GM12801 (cell line): Measurements from ENCODE around the gene DLGAP5.

Source experiments
- TF ChIP-seq, protein P1 (sequence below): IDR thresholded peaks from one replicate; pipeline ENCODE4 v1.5.1; 2011; ENCODE audit warnings: control low read depth; ENCODE audit not compliant: insufficient read length; ENCODE audit errors: extremely low read depth

Gene DLGAP5

DNA sequence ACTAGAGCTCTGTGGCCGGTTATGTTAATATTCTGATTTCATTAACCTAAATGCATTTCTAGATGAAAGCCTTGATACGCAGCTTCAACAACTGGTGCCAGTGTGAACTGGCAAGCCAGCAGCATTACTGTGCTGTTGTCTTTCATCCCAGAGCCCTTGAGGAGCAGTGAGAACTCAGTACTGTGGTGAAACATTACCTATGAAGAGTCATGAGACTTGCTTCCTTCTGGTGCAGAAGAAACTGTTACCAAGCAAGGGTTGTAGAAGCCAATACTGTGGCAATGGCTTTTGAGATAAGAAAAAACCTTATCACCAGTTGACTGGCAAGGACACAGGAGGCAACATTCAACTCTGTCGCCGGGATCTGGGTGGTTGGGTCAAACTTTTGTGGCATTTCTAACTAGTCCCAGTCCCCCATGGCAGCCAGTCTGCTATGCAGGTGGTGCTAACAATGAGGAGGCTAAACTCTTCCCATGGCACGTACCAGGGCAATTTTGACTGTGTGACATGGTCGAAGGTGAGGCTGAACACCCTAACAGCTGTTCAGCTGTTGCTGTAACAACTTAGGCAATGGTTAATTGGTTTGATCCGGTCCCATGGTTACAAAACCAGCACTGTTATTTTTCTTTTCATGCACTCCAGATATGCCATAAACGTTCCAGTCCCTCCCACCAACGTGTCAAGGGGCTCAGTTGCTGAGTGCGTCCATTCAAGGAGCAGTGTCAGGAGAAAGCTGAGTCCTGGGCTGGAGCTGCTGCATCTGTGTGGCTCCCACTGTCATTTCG, 74.9 kb downstream of the DLGAP5 start:
- TF ChIP-seq, protein P1, sequence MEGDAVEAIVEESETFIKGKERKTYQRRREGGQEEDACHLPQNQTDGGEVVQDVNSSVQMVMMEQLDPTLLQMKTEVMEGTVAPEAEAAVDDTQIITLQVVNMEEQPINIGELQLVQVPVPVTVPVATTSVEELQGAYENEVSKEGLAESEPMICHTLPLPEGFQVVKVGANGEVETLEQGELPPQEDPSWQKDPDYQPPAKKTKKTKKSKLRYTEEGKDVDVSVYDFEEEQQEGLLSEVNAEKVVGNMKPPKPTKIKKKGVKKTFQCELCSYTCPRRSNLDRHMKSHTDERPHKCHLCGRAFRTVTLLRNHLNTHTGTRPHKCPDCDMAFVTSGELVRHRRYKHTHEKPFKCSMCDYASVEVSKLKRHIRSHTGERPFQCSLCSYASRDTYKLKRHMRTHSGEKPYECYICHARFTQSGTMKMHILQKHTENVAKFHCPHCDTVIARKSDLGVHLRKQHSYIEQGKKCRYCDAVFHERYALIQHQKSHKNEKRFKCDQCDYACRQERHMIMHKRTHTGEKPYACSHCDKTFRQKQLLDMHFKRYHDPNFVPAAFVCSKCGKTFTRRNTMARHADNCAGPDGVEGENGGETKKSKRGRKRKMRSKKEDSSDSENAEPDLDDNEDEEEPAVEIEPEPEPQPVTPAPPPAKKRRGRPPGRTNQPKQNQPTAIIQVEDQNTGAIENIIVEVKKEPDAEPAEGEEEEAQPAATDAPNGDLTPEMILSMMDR = no peak

DNA sequence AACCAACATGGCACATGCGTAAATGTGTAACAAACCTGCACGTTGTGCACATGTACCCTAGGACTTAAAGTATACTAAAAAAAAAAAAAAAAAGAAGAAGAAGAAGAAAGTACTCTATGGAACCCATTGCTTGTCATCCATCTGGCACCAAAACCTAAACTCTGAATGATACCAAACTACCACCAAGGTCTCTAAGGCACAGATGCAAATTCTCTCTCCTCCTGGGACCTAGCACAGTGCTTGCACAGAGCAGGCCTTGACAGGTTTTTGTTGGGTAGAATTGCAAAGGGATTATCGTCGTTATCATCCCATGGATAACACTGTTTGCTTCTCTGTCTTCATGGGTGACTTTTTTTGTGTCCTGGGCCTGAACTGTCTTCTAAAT, 75.5 kb downstream of the DLGAP5 start:
- TF ChIP-seq, protein P1 = no peak

DNA sequence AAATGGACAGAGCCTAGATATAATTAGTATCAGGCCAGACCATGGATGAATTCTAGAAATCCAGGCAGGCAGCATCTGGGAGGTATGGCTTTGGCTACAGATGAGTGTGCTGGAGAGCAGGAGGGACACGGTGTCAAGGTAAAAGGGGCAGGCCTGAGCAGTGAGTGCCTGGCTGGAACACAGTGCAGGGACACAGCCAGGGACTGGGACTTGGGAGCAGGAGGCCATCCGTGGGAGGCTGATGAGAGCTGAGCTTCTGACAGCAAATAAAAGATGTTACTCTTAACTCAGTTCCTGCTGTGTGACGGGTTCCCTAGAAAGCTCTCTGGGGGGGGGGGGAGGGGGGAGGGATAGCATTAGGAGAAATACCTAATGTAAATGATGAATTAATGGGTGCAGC, 75.9 kb downstream of the DLGAP5 start:
- TF ChIP-seq, protein P1 = no peak

DNA sequence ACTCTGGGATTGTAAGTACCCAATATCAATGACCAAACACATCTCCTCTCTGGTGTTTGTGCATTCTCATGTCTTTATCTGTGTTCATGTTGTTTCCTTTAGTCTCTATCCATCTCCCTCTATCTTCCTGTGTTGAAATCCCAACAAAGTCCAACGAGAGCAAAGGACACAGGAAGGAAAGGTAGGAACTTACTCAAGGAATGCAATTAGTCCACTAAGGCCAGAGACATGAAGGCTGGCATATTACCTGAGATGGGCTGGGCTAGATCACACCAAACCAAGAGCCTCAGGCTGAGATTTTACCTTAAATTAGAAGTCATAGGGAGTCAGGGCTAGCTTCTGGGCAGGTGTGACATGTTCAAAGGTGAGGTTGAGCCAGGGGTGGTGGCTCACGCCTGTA, 76.7 kb downstream of the DLGAP5 start:
- TF ChIP-seq, protein P1 = no peak

GRCh38 chr14:55111122-55111708, 80.2 kb downstream of the DLGAP5 start:
- TF ChIP-seq, protein P1 = no peak

DNA sequence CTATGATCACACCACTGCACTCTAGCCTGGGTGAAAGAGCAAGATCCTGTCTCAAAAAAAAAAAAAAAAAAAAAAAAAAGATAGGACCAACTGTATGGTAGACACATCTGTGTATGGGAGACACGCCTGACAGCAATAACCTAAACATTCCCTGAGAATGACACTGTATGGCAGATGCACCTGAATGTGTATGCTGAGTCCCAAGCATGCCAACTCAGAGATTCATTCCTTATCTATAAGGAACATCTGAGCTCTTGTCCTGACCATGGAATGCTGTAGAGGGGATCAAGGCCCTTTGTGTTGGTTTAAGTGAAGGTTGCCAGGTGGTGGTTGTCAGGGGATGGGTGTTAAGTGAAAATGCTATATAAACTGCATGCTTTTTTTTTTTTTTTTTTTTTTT, 81.5 kb downstream of the DLGAP5 start:
- TF ChIP-seq, protein P1 = no peak

DNA sequence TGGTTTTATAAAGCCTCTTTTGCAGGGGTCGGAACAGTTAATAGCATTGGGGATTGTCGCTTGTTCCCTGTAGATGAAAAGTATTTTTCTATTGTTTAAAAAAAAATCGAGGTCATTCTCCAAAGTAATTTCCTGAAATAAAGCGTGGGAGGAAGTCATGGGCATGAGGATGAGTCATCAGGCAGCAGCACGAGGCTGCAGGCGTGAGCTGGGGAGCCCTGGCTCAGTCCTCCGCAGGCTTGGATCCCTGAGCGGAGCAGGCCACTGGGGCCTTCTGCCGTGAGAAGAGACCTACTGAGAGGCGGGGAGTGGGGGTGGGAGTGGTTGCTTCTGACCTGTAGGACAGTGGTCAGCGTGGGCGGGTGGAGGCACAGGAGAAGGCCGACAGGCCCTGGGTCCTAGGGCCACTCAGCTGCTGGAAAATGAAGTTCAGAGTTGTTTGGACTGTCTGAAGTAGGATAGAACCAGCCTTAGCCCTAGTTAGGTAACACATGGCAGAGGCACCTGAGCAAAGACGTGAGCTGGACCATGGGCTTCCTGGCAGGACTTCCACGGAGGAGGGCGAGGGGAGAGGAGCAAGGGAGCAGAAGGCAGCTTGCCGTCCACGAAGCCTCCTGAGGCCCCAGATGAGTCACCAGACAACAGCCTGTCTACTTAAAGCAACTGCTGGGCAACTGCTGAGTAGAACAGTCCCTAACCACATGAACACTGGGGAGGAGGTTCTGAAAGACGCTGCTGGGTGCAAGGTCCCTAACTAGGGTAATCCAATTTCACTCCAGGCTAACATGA, 83.4 kb downstream of the DLGAP5 start:
- TF ChIP-seq, protein P1 = no peak
